Fibroblast of mammary gland (primary cell): ENCODE data around the gene MAMDC2.

Experiments
- DNase-seq: peaks from one replicate; pipeline ENCODE4 v3.0.0-alpha.2; 2010; ENCODE audit warnings: low read depth
- H3K4me3 ChIP-seq: 2 replicates; pipeline ENCODE4 v1.5.1; 2011; ENCODE audit warnings: low read depth, mild to moderate bottlenecking, low read length, moderate library complexity; ENCODE audit not compliant: control insufficient read depth
- TF ChIP-seq, protein P1 (sequence below): conservative IDR thresholded peaks from 2 replicates; pipeline ENCODE4 v1.5.1; 2011; ENCODE audit warnings: low read depth, low read length, inconsistent platforms; ENCODE audit not compliant: control insufficient read depth, insufficient read depth

Gene MAMDC2

DNA sequence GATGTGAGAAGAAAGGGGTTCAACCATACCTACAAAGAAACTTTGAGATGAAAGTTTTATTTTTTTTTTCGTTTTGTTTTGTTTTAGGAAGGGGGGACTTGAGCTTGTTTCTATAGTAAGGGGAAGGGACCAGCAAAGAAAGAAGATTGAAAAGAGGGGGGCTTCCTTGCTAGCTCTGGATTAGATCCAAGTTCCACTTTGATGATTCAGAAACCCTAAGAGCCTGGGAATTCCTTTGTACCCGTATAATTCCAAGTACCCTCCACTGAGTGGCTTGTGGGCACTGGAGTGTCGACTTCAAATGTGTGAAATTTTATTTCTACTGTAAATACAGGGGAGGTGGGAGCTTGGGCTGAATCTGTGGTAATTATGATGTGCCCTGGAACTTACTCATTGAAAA, 10.9 kb downstream of the MAMDC2 start:
- TF ChIP-seq, protein P1, sequence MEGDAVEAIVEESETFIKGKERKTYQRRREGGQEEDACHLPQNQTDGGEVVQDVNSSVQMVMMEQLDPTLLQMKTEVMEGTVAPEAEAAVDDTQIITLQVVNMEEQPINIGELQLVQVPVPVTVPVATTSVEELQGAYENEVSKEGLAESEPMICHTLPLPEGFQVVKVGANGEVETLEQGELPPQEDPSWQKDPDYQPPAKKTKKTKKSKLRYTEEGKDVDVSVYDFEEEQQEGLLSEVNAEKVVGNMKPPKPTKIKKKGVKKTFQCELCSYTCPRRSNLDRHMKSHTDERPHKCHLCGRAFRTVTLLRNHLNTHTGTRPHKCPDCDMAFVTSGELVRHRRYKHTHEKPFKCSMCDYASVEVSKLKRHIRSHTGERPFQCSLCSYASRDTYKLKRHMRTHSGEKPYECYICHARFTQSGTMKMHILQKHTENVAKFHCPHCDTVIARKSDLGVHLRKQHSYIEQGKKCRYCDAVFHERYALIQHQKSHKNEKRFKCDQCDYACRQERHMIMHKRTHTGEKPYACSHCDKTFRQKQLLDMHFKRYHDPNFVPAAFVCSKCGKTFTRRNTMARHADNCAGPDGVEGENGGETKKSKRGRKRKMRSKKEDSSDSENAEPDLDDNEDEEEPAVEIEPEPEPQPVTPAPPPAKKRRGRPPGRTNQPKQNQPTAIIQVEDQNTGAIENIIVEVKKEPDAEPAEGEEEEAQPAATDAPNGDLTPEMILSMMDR: no peak
- no peak overlapping the region for H3K4me3 ChIP-seq
- no peak for DNase-seq

GRCh38 chr9:70055406-70056210, 12.0 kb downstream of the MAMDC2 start:
- TF ChIP-seq, protein P1: no peak
- no peak for DNase-seq
- H3K4me3 ChIP-seq: no peak overlapping the region

DNA sequence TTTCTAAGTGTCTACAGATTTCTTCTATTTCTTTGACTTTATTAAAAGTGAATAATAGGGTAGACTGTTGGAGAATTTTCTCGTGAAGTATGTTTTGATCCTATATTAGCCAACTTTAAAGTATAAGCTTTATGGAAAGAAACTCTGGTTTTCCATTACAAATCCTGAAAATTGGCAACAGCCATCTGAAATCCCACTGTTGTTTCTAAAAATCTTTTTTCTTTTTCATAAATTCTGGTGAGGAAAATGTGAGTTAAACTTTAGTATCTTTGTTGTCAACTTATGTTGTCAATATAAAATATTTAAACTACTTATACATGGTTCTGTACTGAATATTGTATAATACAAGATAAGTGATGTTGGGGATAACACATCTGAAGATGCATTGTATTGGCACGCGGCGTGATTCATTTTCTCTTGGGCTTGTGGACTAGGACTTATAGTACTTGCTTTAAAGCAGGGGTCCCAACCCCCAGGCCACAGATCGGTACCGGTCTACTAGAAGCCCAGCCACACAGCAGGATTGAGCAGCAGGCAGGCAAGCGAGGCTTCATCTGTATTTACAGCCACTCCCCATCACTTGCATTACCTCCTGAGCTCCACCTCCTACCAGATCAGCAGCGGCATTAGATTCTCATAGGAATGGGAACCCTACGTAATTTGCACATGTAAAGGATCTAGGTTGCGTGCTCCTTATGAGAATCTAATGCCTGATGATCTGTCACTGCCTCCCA, 12.7 kb downstream of the MAMDC2 start:
- no peak for DNase-seq
- TF ChIP-seq, protein P1: no peak
- no peak overlapping the region for H3K4me3 ChIP-seq

- H3K4me3 ChIP-seq: no peak overlapping the region
- TF ChIP-seq, protein P1: no peak
- no peak for DNase-seq
These were observed 15.0 kb downstream of the MAMDC2 start for GRCh38 chr9:70058569-70059116.

GRCh38 chr9:70060148-70060882, 16.7 kb downstream of the MAMDC2 start:
- no peak for DNase-seq
- TF ChIP-seq, protein P1: no peak
- H3K4me3 ChIP-seq: no peak overlapping the region

DNA sequence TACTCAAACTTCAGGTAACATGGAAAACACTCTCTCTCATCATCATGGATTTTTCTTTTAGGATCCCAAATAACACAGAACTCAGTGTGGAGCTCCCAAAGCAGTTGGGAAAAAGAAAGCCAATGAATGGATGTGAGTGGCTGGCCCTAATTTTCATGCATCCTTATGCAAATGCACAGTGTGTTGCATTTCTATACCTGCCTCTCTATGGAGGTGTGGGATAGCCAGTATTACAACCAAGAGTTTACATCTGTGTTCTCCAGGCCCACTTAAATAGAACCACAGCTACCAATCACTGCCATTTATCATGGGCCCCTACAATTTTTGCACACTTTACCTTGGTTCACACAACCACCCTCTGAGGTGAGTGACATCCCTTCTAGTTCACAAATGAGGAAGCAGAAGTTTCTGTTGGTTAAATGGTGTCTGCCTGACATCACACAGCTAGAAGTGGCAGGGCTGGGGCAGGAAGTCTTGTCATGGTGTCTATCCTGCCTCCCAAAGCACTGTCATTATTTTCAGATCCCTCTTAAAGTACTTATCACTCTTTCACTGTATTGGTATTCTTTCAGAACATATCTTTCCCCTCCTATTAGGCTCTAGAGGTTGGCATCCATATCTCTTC, 17.3 kb downstream of the MAMDC2 start:
- H3K4me3 ChIP-seq: no peak overlapping the region
- TF ChIP-seq, protein P1: no peak
- DNase-seq: no peak
